Stimulated activated CD4-positive, alpha-beta T cell treated with anti-CD3 and anti-CD28 coated beads, Interleukin-2, amount 100 ng/mL, for 4 hours (primary cell): ENCODE data around the gene PLA1A.

Experiments
- DNase-seq: peaks from one replicate; pipeline ENCODE4 v3.0.0-alpha.2; 2020; ENCODE audit warnings: low read depth

The PLA1A gene

DNA sequence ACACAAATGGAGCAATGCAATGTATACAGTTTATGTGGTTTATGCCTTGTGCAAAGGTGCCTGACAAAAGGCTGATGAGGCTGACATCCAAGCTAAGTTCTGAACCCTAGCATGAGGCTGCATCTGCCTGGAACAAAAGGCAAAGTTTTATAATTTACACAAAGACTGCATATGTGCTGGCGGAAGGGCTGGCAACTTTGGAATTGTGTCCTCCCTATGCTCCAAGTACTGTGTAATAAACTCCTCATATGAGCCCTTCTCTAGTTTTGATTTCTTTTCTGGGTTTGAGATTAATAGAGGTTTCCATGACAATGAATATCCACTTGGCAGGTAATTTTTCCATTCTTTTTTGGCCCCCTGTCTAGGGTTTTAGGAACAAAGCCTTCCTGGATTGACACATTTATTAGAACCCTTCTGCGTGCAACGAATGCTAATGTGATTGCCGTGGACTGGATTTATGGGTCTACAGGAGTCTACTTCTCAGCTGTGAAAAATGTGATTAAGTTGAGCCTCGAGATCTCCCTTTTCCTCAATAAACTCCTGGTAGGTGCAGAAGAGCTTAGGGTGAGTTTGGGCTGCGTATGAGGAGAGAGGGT is 10.8 kb downstream of the PLA1A start:
- DNase-seq, result no peak

DNA sequence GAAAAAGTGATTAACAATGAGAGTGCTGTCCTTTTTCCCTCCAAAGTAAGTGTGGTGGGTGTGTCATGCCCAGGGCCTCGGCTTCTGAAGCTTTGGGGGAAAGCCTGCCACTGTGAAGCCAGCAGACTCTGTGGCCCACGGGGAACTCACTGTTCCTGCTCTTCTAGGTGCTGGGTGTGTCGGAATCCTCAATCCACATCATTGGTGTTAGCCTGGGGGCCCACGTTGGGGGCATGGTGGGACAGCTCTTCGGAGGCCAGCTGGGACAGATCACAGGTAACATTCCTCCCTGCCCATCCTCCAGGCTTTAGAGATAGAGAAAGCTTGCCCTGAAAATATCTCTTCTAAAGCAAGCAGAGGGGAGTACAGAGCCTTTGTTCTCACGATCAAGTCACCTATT is 11.6 kb downstream of the PLA1A start:
- DNase-seq, result no peak

DNA sequence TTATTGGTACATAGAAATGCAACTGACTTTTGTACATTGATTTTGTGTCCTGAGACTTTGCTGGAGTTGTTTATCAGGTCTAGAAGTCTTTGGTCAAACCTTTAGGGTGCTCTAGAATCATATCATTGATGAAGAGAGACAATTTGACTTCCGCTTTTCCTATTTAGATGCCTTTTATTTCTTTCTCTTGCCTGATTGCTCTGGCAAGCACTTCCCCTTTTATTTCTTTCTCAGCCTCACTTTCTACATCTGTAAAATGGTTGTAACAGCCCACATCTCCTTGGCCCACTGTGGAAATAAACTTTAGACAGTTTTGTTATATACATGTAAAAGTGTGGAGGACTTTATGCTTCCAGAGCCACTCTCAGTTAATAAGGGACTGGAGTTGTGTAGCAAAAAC is 14.0 kb downstream of the PLA1A start:
- DNase-seq, result no peak

DNA sequence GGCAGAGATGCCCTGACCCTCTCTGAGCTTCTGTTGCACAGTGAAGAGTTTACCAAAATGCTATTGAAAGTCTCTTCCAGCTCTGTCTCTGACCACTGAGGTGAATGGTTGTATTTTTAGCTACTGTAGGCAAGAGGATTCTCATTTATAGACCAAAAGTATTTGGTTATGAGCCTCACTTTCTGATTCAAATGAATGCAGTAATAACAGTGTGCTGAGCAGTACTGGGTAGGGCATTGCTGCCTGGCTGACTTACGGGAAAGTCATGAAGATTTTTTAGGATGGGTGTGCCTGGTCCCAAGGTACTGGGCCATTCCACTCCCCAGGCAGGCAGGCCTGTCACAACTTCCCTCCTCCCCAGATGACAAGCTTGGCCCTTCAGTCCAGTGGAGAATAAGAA is 15.5 kb downstream of the PLA1A start:
- no peak for DNase-seq

DNA sequence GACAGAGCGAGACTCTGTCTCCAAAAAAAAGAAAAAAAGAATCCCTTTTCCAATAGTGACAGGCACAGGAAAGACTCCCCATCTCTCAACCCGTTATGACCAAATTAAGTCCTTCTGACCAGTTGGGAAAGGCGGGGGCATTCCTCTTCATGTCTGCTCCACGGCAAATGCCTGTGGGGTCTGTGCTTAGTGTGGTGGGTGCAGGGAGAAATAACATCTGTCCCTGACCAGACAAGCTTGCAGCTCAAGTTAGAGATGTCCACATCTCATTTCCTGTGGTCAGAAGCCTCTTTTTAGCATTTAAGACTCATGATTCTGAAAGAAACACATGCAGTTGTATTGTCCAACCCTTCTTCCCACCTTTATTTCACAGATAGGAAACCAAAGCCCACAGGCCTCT is 16.2 kb downstream of the PLA1A start:
- no peak for DNase-seq

DNA sequence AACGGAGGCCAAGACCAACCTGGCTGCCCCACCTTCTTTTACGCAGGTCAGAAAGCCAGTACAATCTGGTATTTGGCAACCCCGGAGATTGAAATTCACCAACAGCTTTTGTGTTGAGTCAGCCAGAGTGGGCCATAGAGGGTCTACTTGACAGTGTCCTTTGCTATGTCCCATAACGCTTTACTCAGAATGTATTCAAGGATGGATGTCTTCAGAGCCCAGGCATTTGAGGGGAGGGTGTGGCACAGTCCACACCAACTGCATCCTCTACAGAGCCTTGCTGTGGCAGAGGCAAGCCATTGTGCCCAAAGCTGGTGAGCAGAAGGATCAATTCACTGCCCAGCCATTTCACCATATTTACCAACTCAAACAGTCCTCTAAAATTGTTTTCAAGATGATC is 18.4 kb downstream of the PLA1A start:
- no peak for DNase-seq

DNA sequence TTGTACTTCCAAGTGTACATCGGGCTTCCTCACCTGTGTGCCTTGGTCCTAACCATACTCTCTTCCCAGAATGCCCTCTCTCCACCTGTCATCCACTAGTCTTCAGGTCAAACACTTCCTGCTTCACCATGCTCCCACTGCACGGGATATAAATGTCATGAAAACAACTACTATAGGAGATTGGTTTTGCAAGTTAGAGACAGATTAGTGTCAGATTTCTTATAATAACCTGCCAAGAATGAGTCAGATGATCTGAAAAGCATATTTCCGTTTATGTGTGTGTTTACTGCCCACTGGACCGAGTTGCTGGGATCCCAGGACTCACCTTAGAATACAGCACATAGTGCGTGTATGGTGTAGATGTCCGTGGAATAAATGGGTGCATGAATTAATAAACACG is 21.4 kb downstream of the PLA1A start:
- no peak for DNase-seq

DNA sequence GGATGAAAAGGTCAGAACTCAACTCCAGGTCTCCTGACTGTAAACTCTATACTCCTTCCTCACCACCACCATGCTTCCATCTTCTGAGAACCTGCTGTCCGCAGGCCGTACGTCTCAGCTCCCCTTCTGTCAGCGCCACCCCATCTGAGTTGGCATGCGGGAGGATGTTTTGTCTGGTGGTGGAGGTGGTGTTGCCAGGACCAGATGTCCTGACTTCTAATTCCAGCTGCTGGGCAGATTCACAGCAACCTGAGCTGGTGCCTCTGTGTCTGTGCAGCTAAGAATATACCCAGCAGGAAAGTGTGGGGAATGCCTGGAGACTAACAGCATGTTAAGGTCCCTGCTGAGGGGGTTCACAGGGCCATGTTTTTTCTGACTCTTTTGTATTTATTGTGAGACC is 23.2 kb downstream of the PLA1A start:
- no peak for DNase-seq

DNA sequence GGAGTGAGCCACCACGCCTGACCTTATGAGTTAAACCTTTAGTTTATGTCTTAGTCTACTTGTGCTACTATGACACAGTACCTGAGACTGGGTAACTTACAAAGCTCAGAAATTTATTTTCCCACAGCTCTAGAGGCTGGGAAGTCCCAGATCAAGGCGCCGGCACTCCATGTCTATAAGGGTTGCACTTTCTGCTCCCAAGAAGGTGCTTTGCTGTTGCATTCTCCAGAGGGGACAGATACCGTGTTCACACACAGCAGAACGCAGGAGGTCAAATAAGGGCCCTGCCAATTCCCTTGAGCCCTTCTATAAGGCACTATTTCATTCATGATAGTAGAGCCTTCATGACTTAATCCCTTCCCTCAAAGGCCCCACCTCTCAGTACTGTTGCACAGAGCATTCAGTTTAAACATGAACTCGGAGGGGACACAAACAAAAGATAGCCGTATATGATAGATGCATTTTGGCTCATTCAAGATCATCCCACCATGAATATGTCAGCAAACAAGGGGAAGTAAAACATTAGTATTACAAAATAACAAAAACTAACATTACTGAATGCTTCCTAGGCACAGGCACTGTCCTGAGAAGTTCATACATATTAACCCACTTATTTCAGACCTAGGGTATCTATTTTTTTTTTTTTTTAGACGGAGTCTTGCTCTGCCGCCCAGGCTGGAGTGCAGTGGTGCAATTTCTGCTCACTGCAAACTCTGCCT is 26.5 kb downstream of the PLA1A start:
- no peak for DNase-seq

DNA sequence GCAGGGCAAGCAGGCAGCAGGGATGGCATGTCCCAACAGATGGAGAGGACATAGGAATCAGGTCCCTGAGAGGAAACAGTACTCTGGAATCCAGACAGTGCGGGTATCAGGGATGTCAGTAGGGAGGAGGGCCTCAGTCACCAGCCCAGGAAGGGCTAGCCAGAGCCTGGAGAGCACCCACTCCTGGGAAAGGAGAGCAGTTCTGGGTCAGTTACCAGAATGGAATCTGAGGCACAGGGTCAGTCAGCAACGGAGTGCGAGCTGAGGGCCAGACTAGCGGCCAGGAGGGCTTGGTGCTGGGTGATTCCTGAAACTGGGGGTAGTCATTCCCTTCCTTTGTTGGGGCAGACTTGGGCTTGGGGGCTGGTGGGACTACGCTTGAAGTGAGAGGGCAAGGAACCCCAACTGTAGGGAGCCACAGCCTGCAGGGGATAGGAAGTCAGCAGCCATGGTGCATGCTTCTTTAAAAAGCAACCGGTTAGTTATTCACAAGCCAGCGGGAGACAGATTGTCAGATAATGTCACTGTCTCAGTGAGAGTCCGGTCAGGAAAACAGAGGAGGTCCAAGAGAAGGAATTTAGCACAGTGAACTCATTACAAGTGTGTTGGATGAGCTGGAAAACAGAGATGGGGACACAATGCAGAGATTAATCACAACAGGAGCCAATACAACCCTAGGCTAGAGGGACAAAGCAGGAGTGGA is 27.9 kb downstream of the PLA1A start:
- no peak for DNase-seq

DNA sequence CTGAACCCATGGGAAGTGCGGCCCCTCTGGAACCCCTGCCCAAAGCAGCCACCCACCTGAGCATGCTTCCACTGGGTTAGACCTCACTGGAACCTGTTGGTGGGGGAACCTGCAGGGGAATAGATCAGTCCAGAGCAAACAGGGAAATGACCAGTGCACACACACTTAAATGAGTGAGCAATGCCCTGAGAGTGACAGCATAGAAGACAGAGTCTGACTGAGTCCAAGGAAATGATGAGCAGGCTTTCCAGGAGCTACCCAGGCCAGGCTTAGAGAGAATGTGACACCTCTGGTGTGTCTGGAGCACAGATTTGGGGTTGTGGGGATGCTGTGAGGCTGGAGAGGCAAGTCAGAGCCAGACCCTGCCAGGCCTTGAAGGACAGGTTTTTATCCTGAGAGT is 28.5 kb downstream of the PLA1A start:
- DNase-seq, result no peak

DNA sequence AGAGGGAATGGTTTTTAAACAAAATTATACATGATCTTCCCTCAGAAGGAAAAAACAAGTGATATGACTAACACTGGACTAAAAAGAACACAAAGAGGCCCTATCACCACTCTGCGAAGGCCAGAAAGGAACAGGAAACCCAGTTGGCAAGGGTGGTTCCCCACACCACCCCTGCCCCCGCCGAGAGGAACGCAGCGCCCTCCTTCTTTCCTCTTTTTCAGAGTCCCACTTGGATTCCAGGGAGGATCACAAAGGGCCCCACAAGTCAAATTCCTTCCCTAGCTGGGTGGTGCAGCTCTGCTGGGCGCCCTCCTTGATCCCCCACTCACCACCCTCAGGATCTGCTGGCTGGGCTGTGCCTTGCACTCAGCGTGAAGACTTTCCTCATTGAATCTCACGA is 29.8 kb downstream of the PLA1A start:
- no peak for DNase-seq

DNA sequence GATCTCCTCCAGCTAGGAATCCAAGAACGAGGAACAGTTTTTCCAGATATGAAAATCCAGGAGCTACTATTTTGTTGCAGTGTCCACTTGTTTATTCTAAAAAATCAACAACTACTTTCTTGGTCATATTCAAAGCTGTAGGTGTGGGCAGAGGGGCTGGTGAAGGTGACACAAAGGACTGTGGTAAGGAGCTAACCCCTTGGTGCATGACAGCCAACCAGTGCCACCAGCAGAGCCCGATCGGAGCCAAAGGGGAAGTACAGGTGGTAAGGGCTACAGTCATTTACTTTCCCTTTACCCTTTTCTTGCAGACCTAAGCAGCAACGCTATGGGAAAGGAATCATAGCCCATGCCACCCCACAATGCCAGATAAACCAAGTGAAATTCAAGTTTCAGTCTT is 30.7 kb downstream of the PLA1A start:
- no peak for DNase-seq

DNA sequence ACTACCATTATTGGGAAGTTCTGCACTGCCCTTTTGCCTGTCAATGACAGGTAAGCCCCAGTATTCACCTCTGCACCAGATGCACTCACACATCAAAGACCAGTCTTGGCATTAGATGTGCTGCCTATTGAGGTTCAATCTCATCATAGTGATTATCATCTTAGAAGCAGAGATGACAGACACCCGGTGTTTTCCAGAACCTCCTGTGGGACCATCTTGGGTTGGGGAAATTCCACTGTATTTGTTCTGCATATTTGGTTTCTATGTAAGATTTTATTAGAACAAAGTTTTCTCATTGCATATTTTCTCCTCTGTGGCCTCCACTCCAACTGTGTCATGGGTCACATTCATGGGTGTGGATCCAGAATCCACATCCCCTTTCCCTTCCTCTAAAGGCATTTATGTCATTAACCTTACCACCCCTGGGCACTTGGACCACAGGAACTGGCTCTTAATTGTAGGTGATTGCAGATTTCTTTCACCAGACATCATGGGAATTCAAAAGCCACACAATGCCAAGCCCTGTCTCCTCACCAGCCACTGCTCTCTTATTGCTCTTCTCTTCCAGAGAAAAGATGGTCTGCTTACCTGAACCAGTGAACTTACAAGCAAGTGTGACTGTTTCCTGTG is 31.2 kb downstream of the PLA1A start:
- no peak for DNase-seq

DNA sequence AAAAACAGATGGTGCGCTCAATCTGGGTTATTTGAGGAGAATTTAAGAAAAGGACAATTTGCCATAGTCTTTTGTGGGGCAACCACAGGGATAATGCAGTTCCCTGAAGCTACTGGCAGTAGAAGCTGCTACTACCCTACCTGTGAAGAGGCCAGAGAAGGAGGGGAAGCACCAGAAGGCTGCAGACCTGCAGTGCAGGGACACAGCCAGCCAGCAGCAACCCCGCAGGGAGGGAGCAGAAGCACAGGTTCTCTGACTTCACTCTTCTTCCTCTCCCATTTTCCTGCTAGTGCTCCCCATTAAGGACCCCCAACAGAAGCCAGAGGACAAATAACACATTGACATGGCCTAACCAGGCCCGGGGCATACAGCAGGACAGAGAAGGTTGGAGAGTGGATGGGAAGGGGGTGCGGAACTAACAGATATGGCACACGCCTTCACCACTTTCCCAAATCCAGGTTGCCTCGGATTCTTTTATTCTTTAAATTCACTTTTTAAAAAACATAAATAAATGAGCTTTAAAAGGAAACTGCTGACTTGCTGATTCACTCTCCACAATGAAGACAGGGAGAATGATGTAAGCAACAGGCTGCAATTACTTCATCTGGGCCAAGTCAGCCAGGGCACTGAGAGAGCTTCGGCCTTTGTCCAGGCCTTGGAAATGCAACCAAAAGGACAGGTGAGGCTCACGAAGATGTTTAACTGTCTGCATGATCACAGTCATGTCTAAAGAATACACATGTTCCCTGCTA is 32.6 kb downstream of the PLA1A start:
- DNase-seq, result no peak

DNA sequence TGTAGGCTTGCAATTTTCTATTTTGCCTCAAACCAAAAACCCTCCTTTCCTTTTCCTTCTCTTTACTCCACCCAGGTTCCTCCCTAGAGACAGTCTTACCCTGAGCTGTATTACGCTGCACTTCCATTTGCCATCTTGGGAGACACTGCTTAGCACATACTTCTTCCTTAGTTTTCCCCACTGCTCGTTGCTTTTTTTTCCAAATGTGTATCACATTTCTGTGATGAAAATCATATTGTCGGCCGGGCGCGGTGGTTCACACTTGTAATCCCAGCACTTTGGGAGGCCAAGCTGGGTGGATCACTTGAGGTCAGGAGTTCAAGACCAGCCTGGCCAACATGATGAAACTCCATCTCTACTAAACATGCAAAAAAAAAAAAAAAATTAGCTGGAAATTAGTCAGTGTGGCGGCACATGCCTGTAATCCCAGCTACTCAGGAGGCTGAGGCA is 33.2 kb downstream of the PLA1A start:
- no peak for DNase-seq

DNA sequence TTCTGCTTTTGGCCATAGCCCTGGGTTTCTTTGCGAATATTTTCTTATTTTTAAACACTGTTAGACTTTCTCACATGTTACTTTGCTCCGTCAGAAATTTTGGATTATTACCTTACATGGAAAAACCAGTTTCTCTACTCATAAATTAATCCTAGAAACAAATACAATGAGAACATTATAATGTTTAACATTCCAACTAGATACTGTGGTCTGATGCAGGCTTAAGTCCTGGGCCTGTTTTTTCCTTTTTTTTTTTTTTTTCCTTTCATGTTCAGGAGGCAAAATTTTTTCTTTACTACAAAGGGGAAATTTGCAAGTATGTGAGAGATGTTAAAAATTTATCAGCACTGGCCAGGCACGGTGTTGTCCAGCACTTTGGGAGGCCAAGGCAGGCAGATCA is 33.8 kb downstream of the PLA1A start:
- DNase-seq, result no peak

DNA sequence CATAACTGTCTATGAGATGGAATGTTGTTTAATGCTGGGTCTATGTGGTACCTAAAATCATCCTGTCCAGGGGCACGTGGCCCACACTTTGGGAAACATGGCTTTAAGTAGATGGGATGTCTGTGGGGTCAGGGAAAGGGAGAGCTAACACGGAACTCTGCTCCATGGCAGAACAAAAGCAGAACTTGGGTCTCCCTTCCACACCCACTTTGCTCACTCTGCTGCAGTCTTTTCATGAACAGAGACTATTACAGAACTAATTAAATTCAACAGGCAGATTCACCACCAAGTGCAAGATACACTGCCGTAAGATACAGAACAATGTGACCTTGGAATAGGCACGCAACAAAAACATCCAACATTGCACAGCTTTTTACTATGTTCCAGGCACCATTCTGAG is 34.5 kb downstream of the PLA1A start:
- no peak for DNase-seq

DNA sequence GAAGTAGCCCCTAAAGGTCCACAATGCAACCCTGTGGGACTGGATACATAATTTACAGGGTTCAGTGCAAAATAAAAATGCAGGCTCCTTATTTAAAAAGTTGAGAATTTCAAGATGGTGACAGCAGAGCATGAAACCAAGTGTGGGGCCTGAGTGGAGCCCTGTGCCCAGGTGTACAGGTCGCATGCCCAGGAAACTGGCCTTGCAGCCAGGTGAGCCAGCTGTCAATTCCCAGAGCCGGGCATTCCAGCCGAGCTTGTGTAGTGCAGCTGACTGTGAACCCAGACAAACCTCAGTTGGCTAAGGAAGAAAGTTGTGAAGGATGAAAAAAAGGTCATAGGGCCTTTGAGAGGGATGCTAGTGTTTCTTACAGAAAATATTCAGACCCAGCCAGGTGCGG is 35.1 kb downstream of the PLA1A start:
- DNase-seq, result no peak

DNA sequence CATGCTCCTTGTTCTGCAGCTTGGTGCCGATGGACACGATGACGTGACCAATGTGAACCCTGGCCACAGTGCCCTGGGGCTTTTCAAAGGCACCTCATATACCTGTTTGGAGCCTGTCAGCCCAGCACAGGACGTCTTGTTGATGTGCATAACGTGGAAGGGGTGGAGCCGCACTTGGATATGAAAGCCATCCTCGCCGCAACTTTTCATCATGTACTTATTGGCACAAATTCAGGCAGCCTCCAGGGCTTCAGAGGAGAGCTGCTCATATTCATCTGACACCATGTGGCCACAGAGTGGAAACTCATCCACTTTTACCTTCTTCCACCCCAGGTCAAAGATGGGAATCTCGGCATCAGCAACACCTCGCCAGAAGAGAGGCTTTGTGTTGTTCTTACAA is 38.0 kb downstream of the PLA1A start:
- DNase-seq, result no peak

DNA sequence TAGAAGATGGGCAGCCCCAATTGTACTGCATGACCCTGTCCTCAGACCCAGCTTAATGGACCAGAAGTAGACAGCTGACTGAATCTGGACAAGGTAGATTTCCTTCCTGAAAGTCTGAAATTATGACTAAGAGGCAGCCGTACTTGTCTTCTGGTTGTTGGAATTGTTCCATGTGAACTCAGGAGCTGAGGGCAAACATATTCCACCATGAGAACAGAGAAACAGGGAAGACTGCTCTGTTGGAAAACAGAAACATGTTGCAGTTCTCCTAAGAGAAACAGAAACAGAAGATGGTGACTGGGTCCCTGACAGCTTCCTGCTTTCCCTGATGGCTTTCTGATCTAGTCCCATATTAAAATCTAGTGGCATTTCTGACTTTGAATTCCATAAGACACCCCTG is 38.6 kb downstream of the PLA1A start:
- DNase-seq, result no peak

DNA sequence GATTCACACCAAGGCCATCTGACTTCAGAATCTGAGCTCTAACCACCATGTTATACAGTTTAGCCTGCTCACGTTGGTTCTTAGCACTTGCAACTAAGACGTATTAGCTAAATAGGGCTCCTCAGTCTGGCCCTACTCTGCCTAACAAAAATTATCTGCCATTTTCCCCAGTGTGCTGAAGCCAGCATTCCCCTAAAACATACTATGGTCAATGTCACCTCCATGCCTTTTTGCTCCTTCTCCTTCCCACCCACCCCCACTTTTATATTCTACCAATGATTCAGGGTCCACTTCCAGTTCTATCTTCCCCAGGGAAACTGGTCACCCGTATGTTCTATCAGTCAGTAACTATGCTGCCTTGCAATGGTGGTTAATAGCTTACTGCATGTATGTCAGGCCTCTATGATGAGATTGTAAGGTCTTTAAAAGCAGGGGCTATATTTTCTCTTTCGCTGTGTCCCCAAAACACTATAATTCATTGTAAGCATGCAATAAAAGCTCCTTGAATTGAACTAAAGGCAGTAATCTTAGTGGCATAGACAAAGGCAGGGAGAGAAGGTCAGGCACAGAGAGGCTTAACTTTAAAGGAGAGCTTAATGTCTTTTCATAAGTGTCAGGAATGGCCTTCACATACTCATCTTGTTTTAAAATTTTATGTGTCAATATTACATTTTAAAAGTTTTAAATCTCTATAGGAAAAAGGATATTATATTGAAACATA is 39.4 kb downstream of the PLA1A start:
- DNase-seq, result no peak
